Superior temporal gyrus (tissue), 1 donor: ENCODE results near the gene MT1M.
A peak's percentile ranks its signal among the peaks of the same experiment; 100 is the strongest.
"Not testable (repeated sequence)": the region's sequence is repeated elsewhere in the genome, so short reads cannot be mapped to it uniquely, and the experiment has no call there.

Experiments
- DNase-seq: peaks from one replicate; pipeline ENCODE4 v3.0.0-alpha.2; 2016; ENCODE audit errors: extremely low spot score

The MT1M gene

DNA sequence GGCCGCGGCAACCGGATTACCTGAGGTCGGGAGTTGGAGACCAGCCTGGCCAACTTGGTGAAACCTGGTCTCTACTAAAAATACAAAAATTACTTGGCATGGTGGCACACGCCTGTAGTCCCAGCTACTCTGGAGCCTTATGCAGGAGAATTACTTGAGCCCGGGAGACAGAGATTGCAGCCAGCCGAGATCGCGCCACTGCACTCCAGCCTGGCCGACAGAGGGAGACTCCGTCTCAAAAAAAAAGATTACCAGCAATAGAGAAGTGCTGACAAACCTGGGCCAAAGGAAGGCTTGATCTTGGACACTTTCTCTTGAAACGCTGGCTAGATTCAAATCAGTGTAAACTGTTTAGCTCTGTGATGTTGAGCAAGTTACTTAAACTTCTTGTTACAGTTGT lies 41.5 kb downstream of the MT1M start:
- DNase-seq, result no peak

DNA sequence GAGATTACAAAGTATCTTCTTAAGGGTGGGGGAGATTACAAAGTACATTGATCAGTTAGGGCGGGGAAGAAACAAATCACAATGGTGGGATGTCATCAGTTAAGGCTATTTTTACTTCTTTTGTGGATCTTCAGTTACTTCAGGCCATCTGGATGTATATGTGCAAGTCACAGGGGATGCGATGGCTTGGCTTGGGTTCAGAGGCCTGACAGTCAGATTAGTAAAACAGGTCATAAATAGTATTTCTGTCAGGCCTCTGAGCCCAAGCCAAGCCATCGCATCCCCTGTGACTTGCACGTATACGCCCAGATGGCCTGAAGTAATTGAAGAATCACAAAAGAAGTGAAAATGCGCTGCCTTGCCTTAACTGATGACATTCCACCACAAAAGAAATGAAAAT lies 42.1 kb downstream of the MT1M start:
- not testable (repeated sequence) for DNase-seq

- DNase-seq, result no peak
Measured at GRCh38 chr16:56675685-56676210, 43.3 kb downstream of the MT1M start.

- DNase-seq, result no peak
Measured at GRCh38 chr16:56677474-56677873, 45.0 kb downstream of the MT1M start.

DNA sequence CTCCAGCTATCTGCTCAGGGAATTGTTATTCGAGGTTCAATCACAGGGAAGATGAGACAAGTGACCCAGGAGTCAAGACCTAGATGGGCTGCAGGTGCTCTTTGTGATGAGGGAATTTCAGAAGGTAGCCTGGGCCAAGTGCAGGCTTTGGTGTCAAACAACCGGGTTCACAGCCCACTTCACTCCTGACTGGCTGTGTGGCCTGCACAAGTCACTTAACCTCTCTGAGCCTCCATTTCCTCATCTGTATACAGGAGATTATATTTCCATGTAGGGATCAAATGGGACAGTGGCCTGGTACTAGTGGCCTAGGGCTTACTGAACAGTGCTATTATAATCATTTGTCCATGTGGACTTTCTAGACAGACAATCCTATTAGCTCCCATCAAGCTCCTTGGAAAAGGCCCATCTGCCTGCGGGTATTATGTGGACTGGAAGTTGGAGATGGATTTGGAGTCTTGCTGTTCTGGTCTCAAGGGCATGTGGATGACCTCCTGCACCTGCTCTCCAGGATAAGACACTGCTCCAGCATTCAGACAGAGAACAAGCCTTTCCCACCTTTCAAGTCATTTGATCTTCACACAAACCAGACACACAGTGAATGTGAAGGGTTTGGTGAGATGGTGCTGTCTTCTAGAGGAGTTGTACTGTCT lies 46.7 kb downstream of the MT1M start:
- DNase-seq, result no peak

GRCh38 chr16:56679818-56680217 lies 47.4 kb downstream of the MT1M start:
- no peak for DNase-seq

DNA sequence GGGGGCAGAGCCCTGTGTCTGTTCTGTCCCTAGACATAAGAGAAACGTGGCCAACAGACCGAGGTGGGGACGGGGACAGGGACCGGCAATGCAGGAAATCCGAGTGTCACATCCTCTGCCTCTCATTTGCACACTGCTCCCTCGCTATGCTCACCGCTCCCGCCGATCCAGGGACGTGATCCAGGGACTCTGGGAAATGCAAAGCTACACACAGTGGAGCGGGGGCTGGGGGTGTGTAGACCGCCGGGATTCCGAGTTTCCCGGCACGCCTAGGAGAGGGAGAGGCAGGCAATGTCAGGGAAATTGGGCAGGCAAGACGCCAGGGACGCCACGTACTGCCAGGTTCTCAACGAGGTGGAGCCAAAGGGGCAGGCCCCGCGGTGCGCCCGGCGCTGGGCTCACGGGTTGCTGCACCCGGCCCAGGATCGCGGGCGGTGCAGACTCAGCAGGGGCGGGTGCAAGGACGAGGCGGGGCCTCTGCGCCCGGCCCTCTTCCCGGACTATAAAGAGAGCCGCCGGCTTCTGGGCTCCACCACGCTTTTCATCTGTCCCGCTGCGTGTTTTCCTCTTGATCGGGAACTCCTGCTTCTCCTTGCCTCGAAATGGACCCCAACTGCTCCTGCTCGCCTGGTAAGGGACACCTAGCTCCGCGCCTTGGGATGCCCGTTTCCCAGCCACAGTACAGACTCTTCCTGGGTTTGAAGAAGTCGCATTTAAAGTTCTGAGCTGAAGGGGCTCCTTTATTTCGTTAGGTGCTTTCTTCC lies 49.7 kb downstream of the MT1M start, which contains the start of gene MT1X:
TSS of gene MT1X (plus strand) at position 532 of the 764 bp plus-strand sequence. CDS start at position 603, 71 bp downstream.
- DNase-seq, result peak; percentile 89

GRCh38 chr16:56682703-56683397 lies 50.4 kb downstream of the MT1M start:
- no peak for DNase-seq
